B cell (primary cell): ENCODE measurements around the gene OSGEP. TPM values are rescaled to one million over a fixed set of nuclear protein-coding genes. Genes with fewer than 3 reads are reported as not detected.

Experiments
- ATAC-seq: fragments of 200-7000 bp; cut with Tn5 transposase; one replicate; pipeline ENCODE4 v1.10.0; 2021; ENCODE audit warnings: low read depth, mild to moderate bottlenecking, moderate number of reproducible peaks, moderate library complexity
- CTCF ChIA-PET: fragments of 350-600 bp; sonication (Branson Sonifier 250); formaldehyde crosslinking; loops from one replicate; lab custom pipeline; 2021; ENCODE audit warnings: antibody characterized with exemption, inconsistent platforms; lab: Charles Lee
- POLR2A ChIA-PET: fragments of 350-600 bp; sonication (Branson Sonifier 250); formaldehyde crosslinking; loops from one replicate; lab custom pipeline; 2021; ENCODE audit warnings: antibody characterized with exemption; lab: Charles Lee
- DNase-seq: peaks from one replicate; pipeline ENCODE4 v3.0.0; 2013
- H2AFZ ChIP-seq: 2 replicates; pipeline ENCODE4 v1.6.1; 2012; ENCODE audit warnings: mild to moderate bottlenecking, low read depth, low read length; ENCODE audit not compliant: insufficient read depth, poor library complexity, severe bottlenecking
- H3K27ac ChIP-seq, 2 donors: 1 replicate in 1 of 2; 2 replicates in 1 of 2; pipeline ENCODE4 v1.5.1; 2012 to 2013; ENCODE audit warnings: low read length in 2 of 2, mild to moderate bottlenecking in 2 of 2, moderate library complexity in 1 of 2
- H3K27me3 ChIP-seq, 4 experiments: fragments of 200-600 bp in 1 of 4; sonication (generic) in 1 of 4; replicated peaks in 1 of 4; 1 replicate in 2 of 4; 2 replicates in 2 of 4; pipeline versions ENCODE4 v1.6.1 to v1.7.0; 2013 to 2016; ENCODE audit warnings: low read length in 3 of 4, mild to moderate bottlenecking in 2 of 4, mixed read lengths in 1 of 4, moderate library complexity in 1 of 4; ENCODE audit not compliant: insufficient read depth in 4 of 4, control insufficient read depth in 3 of 4; ENCODE audit errors: control extremely low read depth in 1 of 4
- H3K36me3 ChIP-seq, 2 experiments: replicated peaks in 1 of 2; 1 replicate in 1 of 2; 2 replicates in 1 of 2; pipeline versions ENCODE4 v1.6.1 to v1.7.1; 2013; ENCODE audit warnings: low read length in 1 of 2; ENCODE audit not compliant: insufficient read depth in 2 of 2, control insufficient read depth in 1 of 2; ENCODE audit errors: control extremely low read depth in 1 of 2, extremely low read depth in 1 of 2
- H3K4me1 ChIP-seq, 2 donors: fragments of 200-600 bp in 1 of 2; sonication (generic) in 1 of 2; 1 replicate in 1 of 2; 2 replicates in 1 of 2; pipeline versions ENCODE4 v1.5.1 to v1.6.1; 2013 to 2017; ENCODE audit warnings: low read length in 2 of 2; ENCODE audit not compliant: control insufficient read depth in 2 of 2, insufficient read depth in 2 of 2
- H3K4me2 ChIP-seq: replicated peaks from 2 replicates; pipeline ENCODE3; 2012; ENCODE audit warnings: mild to moderate bottlenecking, low read depth, low read length; ENCODE audit not compliant: poor library complexity, severe bottlenecking
- H3K4me3 ChIP-seq, 5 experiments: fragments of 200-600 bp in 1 of 5; sonication (generic) in 1 of 5; 1 replicate in 3 of 5; 2 replicates in 2 of 5; pipeline versions ENCODE4 v1.5.1 to v1.7.0; 2011 to 2016; ENCODE audit warnings: low read length in 4 of 5, mild to moderate bottlenecking in 4 of 5, low read depth in 2 of 5, control low read depth in 1 of 5, moderate library complexity in 1 of 5; ENCODE audit not compliant: insufficient read depth in 1 of 5; ENCODE audit errors: control extremely low read depth in 1 of 5, extremely low read depth in 1 of 5
- H3K79me2 ChIP-seq: fragments of 200-600 bp; sonication (generic); one replicate; pipeline ENCODE4 v1.6.0; 2016; ENCODE audit warnings: low read length; ENCODE audit not compliant: control insufficient read depth, insufficient read depth
- H3K9ac ChIP-seq: fragments of 200-600 bp; sonication (generic); 2 replicates; pipeline ENCODE4 v1.6.1; 2017; ENCODE audit warnings: mild to moderate bottlenecking, low read length, moderate library complexity
- H3K9me3 ChIP-seq, 3 donors: one replicate each; pipeline versions ENCODE4 v1.6.1 to v1.7.1; 2013; ENCODE audit warnings: low read length in 2 of 3; ENCODE audit not compliant: control insufficient read depth in 2 of 3, insufficient read depth in 1 of 3; ENCODE audit errors: control extremely low read depth in 1 of 3
- H4K20me1 ChIP-seq: 2 replicates; pipeline ENCODE4 v1.6.0; 2012; ENCODE audit warnings: mild to moderate bottlenecking, low read length; ENCODE audit not compliant: insufficient read depth, control insufficient read depth, poor library complexity, severe bottlenecking
- H3K27ac Mint-ChIP-seq: one replicate; pipeline ENCODE4 v1.8.0; 2021; ENCODE audit warnings: mixed read lengths
- H3K27me3 Mint-ChIP-seq: one replicate; pipeline ENCODE4 v1.8.0; 2021; ENCODE audit warnings: mixed read lengths
- H3K4me1 Mint-ChIP-seq: one replicate; pipeline ENCODE4 v1.8.0; 2021; ENCODE audit warnings: mixed read lengths
- H3K4me3 Mint-ChIP-seq: one replicate; pipeline ENCODE4 v1.8.0; 2021; ENCODE audit warnings: mixed read lengths
- H3K9me3 Mint-ChIP-seq: one replicate; pipeline ENCODE4 v1.8.0; 2022; ENCODE audit warnings: mixed read lengths; ENCODE audit not compliant: insufficient read depth
- EZH2 ChIP-seq: IDR thresholded peaks from 2 replicates; pipeline ENCODE4 v1.6.1; 2012; ENCODE audit warnings: borderline replicate concordance, low read depth, mild to moderate bottlenecking, moderate library complexity, low read length; ENCODE audit not compliant: insufficient read depth, poor library complexity, severe bottlenecking
- WGBS: methylation state at CpG from one replicate; pipeline ENCODE4 v1.1.5; 2013; ENCODE audit warnings: missing lambda C conversion rate; ENCODE audit not compliant: insufficient coverage; 5-methylcytosine and 5-hydroxymethylcytosine counted together
- intact Hi-C: fragments of 100-400 bp; cut with micrococcal nuclease; formaldehyde crosslinking; loops from one replicate; pipeline ENCODE4 v1.10.0; 2022
- polyA plus RNA-seq: library from polyadenylated mRNA; depleted of rRNA; stranded (reverse); fragments of >200 nt; gene quantifications from 2 replicates; pipeline ENCODE4 v1.2.3, GENCODE V29; 2012
- total RNA-seq, 2 donors: library from RNA; stranded (reverse); fragments of 120-200 nt in 1 of 2; gene quantifications; 1 replicate in 1 of 2; 2 replicates in 1 of 2; pipeline versions ENCODE4 v1.2.3 to v1.2.4, GENCODE V29; 2013 to 2022
- TF ChIP-seq, protein P1 (sequence below): fragments of 200-600 bp; IDR thresholded peaks from one replicate; pipeline ENCODE4 v1.8.0; 2022; ENCODE audit warnings: antibody characterized with exemption, mild to moderate bottlenecking

The OSGEP gene
- total and polyA plus RNA-seq, 2 donors (not counting 1 experiment from before 2014, with no cell fraction given): 117 to 156 TPM

- Histone ChIP-seq H3K27me3 (no peaks in the 10 kb centered on the region), H3K4me3 (no peak overlapping the region), H3K27ac (no peak overlapping the region), H3K9me3 (no peaks in the 10 kb centered on the region), H2AFZ (peak overlapping the region; percentile 64), H3K36me3 (no peaks in the 10 kb centered on the region), H3K9ac (peak overlapping the region; percentile 8), H3K4me1 (peaks cover 8 to 9% of the 10 kb centered on the region in 2 donors), H3K79me2 (no peaks in the 10 kb centered on the region), H3K4me2 (peak overlapping the region; percentile 46), H4K20me1 (no peaks in the 10 kb centered on the region)
- TF ChIP-seq, protein P1, sequence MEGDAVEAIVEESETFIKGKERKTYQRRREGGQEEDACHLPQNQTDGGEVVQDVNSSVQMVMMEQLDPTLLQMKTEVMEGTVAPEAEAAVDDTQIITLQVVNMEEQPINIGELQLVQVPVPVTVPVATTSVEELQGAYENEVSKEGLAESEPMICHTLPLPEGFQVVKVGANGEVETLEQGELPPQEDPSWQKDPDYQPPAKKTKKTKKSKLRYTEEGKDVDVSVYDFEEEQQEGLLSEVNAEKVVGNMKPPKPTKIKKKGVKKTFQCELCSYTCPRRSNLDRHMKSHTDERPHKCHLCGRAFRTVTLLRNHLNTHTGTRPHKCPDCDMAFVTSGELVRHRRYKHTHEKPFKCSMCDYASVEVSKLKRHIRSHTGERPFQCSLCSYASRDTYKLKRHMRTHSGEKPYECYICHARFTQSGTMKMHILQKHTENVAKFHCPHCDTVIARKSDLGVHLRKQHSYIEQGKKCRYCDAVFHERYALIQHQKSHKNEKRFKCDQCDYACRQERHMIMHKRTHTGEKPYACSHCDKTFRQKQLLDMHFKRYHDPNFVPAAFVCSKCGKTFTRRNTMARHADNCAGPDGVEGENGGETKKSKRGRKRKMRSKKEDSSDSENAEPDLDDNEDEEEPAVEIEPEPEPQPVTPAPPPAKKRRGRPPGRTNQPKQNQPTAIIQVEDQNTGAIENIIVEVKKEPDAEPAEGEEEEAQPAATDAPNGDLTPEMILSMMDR: no peak
- TF ChIP-seq EZH2: no peak
- CTCF ChIA-PET: no interaction called here
- no peaks in the 10 kb centered on the region for H3K27me3 Mint-ChIP-seq
- DNase-seq (peak; percentile 51), ATAC-seq (peak; percentile 45)
- peak overlapping the region; percentile 44 for H3K4me3 Mint-ChIP-seq
- POLR2A ChIA-PET: no interaction called here
- intact Hi-C loops: no loop called here
- peak overlapping the region; percentile 57 for H3K27ac Mint-ChIP-seq
- peaks cover 28% of the 10 kb centered on the region for H3K4me1 Mint-ChIP-seq
- H3K9me3 Mint-ChIP-seq: no peaks in the 10 kb centered on the region
- 14% methylated on average over 5 of the region's 6 CpGs for whole genome bisulfite sequencing
Measured at GRCh38 chr14:20503898-20504297, 49.3 kb upstream of the OSGEP start.

GRCh38 chr14:20501346-20501745, 46.7 kb upstream of the OSGEP start:
- no peaks in the 10 kb centered on the region for H3K79me2 ChIP-seq
- H3K27me3 Mint-ChIP-seq: no peaks in the 10 kb centered on the region
- no peaks in the 10 kb centered on the region for H3K9me3 Mint-ChIP-seq
- TF ChIP-seq, protein P1: no peak
- TF ChIP-seq EZH2: no peak
- intact Hi-C loops: no loop called here
- no peak overlapping the region for H3K27ac ChIP-seq
- H3K4me1 Mint-ChIP-seq: peaks cover 36% of the 10 kb centered on the region
- no peak overlapping the region for H3K9ac ChIP-seq
- no peaks in the 10 kb centered on the region for H3K36me3 ChIP-seq
- H3K27ac Mint-ChIP-seq: no peak overlapping the region
- H3K27me3 ChIP-seq: no peaks in the 10 kb centered on the region
- no peak overlapping the region for H3K4me3 Mint-ChIP-seq
- H3K4me1 ChIP-seq: peaks cover 14 to 16% of the 10 kb centered on the region in 2 donors
- no peaks in the 10 kb centered on the region for H4K20me1 ChIP-seq
- H2AFZ ChIP-seq: no peak overlapping the region
- DNase-seq (no peak), ATAC-seq (no peak)
- no peaks in the 10 kb centered on the region for H3K9me3 ChIP-seq
- POLR2A ChIA-PET: no interaction called here
- no CpG with 5 or more reads among the region's 2 CpGs for WGBS
- H3K4me2 ChIP-seq: no peak overlapping the region
- no peak overlapping the region for H3K4me3 ChIP-seq
- CTCF ChIA-PET: no interaction called here
